PC-3 (cell line): ENCODE results near the gene PNO1. TPM values are rescaled to one million over a fixed set of nuclear protein-coding genes. Genes with fewer than 3 reads are reported as not detected.

Experiments
- ATAC-seq: fragments of 200-7000 bp; cut with Tn5 transposase; 2 replicates; pipeline ENCODE4 v1.9.1; 2020; ENCODE audit warnings: mild to moderate bottlenecking, moderate library complexity
- BruUV-seq: library from RNA; stranded (reverse); fragments of 400-500 nt; replicated peaks from 2 replicates; lab custom pipeline; 2021; lab: Mats Ljungman, UMichigan
- CTCF ChIA-PET: fragments of 300-600 bp; sonication (Branson Sonifier 250); formaldehyde crosslinking; loops from one replicate; lab custom pipeline; 2022; ENCODE audit warnings: antibody characterized with exemption; lab: Charles Lee
- POLR2A ChIA-PET: fragments of 300-600 bp; sonication (Branson Sonifier 250); formaldehyde crosslinking; loops from one replicate; lab custom pipeline; 2022; ENCODE audit warnings: antibody characterized with exemption; ENCODE audit not compliant: unreplicated experiment; lab: Charles Lee
- DNase-seq: peaks from one replicate; pipeline ENCODE4 v3.0.0-alpha.2; 2015
- H2AFZ ChIP-seq: fragments of 300-600 bp; sonication (generic); 2 replicates; pipeline ENCODE4 v1.6.0; 2016; ENCODE audit warnings: antibody characterized with exemption, low read length
- H3F3A ChIP-seq: fragments of 300-600 bp; sonication (generic); one replicate; pipeline ENCODE4 v1.6.0; 2017; ENCODE audit warnings: antibody characterized with exemption, low read length, control low read depth, mild to moderate bottlenecking; ENCODE audit not compliant: unreplicated experiment
- H3K27ac ChIP-seq: fragments of 300-600 bp; sonication (generic); 2 replicates; pipeline ENCODE4 v1.5.1; 2016; ENCODE audit warnings: mild to moderate bottlenecking, low read length
- H3K27me3 ChIP-seq: fragments of 300-600 bp; sonication (generic); 2 replicates; pipeline ENCODE4 v1.6.1; 2016; ENCODE audit warnings: low read length, mixed read lengths
- H3K36me3 ChIP-seq: fragments of 300-600 bp; sonication (generic); 2 replicates; pipeline ENCODE4 v1.6.1; 2016; ENCODE audit warnings: low read depth, mixed run types, low read length, mixed read lengths
- H3K4me1 ChIP-seq: fragments of 300-600 bp; sonication (generic); 2 replicates; pipeline ENCODE4 v1.5.1; 2016; ENCODE audit warnings: low read length; ENCODE audit not compliant: insufficient read depth
- H3K4me2 ChIP-seq: fragments of 300-600 bp; sonication (generic); 2 replicates; pipeline ENCODE4 v1.6.0; 2016; ENCODE audit warnings: low read length
- H3K4me3 ChIP-seq: fragments of 300-600 bp; sonication (generic); 2 replicates; pipeline ENCODE4 v1.5.1; 2016; ENCODE audit warnings: mild to moderate bottlenecking, low read length, mixed read lengths
- H3K79me2 ChIP-seq: fragments of 300-600 bp; sonication (generic); 2 replicates; pipeline ENCODE4 v1.6.1; 2017; ENCODE audit warnings: low read length, mixed read lengths
- H3K9ac ChIP-seq: fragments of 300-600 bp; sonication (generic); 2 replicates; pipeline ENCODE4 v1.6.0; 2016; ENCODE audit warnings: mild to moderate bottlenecking, low read length
- H3K9me2 ChIP-seq: fragments of 300-600 bp; sonication (generic); replicated peaks from 2 replicates; pipeline ENCODE4 v1.6.1; 2016; ENCODE audit warnings: mixed run types, low read length, mixed read lengths
- H3K9me3 ChIP-seq: fragments of 300-600 bp; sonication (generic); 2 replicates; pipeline ENCODE4 v1.6.1; 2016; ENCODE audit warnings: low read length, mixed read lengths
- H4K20me1 ChIP-seq: fragments of 300-600 bp; sonication (generic); 2 replicates; pipeline ENCODE4 v1.6.1; 2016; ENCODE audit warnings: low read length, mixed read lengths
- CTCF ChIP-seq: fragments of 300-600 bp; sonication (generic); conservative IDR thresholded peaks from 2 replicates; pipeline ENCODE4 v1.5.1; 2017; ENCODE audit warnings: antibody characterized with exemption, low read depth, mild to moderate bottlenecking, low read length
- EZH2 ChIP-seq: fragments of 300-600 bp; sonication (generic); IDR thresholded peaks from one replicate; pipeline ENCODE4 v1.6.1; 2017; ENCODE audit warnings: antibody characterized with exemption, mild to moderate bottlenecking, low read length; ENCODE audit not compliant: unreplicated experiment
- EZH2phosphoT487 ChIP-seq: fragments of 300-600 bp; sonication (generic); IDR thresholded peaks from 2 replicates; pipeline ENCODE4 v1.6.1; 2018; ENCODE audit warnings: mild to moderate bottlenecking, antibody characterized with exemption, low read length, borderline replicate concordance
- intact Hi-C: fragments of 100-400 bp; cut with micrococcal nuclease; formaldehyde crosslinking; loops from 2 replicates; pipeline ENCODE4 v1.9.0; 2023
- total RNA-seq: library from RNA; depleted of rRNA; stranded (reverse); fragments of >200 nt; gene quantifications from 2 replicates; pipeline ENCODE4 v1.2.3, GENCODE V29; 2014

The PNO1 gene
- total RNA-seq, 1 experiment from 2014 or later, result 50.8 TPM

GRCh38 chr2:68125821-68126220, 31.9 kb upstream of the PNO1 start:
- H3K9ac ChIP-seq, result no peak overlapping the region
- BruUV-seq, result TSS peak; percentile 10
- CTCF ChIA-PET, result no interaction called here
- no peaks in the 10 kb centered on the region for H3K9me2 ChIP-seq
- intact Hi-C loops, result no loop called here
- POLR2A ChIA-PET, result no interaction called here
- H3K27ac ChIP-seq, result no peak overlapping the region
- peaks cover 4% of the 10 kb centered on the region; the same call in 1 of the 2 replicates for H3K4me1 ChIP-seq
- H3F3A ChIP-seq, result no peaks in the 10 kb centered on the region
- no peaks in the 10 kb centered on the region for H3K9me3 ChIP-seq
- TF ChIP-seq EZH2, result no peak
- TF ChIP-seq EZH2phosphoT487, result no peak
- TF ChIP-seq CTCF, result no peak
- H3K4me3 ChIP-seq, result no peak overlapping the region
- ATAC-seq, result no peak
- no peak overlapping the region for H2AFZ ChIP-seq
- DNase-seq, result no peak
- H3K4me2 ChIP-seq, result no peak overlapping the region
- H3K79me2 ChIP-seq, result no peaks in the 10 kb centered on the region
- no peaks in the 10 kb centered on the region for H4K20me1 ChIP-seq
- H3K36me3 ChIP-seq, result no peaks in the 10 kb centered on the region
- H3K27me3 ChIP-seq, result no peaks in the 10 kb centered on the region

DNA sequence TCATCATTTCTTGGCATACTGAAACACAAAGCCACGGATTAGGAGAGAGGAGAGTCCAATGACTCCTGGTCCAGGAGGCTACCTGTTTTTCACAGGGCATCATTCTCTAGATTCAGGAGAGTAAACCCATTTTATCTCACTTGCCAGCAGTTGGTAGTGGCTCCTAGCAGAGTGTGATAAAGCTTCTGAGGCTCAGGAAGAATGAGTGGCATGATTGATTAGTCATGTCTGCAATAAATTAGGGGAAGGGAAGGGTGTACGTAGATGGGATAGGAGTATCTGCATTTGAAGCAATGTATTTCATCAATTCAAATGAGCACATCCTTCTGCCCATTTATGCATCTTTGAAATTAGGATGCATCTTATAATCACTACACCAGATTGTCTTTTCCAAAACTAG, 31.1 kb upstream of the PNO1 start:
- H3K79me2 ChIP-seq, result no peaks in the 10 kb centered on the region
- ChIA-PET CTCF (no interaction called here), POLR2A (no interaction called here)
- H4K20me1 ChIP-seq, result no peaks in the 10 kb centered on the region
- H3K27ac ChIP-seq, result no peak overlapping the region
- no peaks in the 10 kb centered on the region for H3K9me3 ChIP-seq
- H3K27me3 ChIP-seq, result no peaks in the 10 kb centered on the region
- no peak overlapping the region for H3K4me2 ChIP-seq
- H3K4me1 ChIP-seq, result peaks cover 4% of the 10 kb centered on the region; the same call in 1 of the 2 replicates
- no peak for ATAC-seq
- no peak for DNase-seq
- BruUV-seq, result no TSS peak
- H2AFZ ChIP-seq, result no peak overlapping the region
- H3K9ac ChIP-seq, result no peak overlapping the region
- TF ChIP-seq CTCF (no peak), EZH2 (no peak), EZH2phosphoT487 (no peak)
- H3K36me3 ChIP-seq, result no peaks in the 10 kb centered on the region; the same call in 1 of the 2 replicates
- intact Hi-C loops, result no loop called here
- no peaks in the 10 kb centered on the region for H3F3A ChIP-seq
- no peaks in the 10 kb centered on the region for H3K9me2 ChIP-seq
- no peak overlapping the region for H3K4me3 ChIP-seq

- no peak overlapping the region for H3K9ac ChIP-seq
- no peak overlapping the region for H3K4me3 ChIP-seq
- no peaks in the 10 kb centered on the region for H3K9me3 ChIP-seq
- H3K27me3 ChIP-seq, result no peaks in the 10 kb centered on the region
- no peak for ATAC-seq
- no peak overlapping the region for H3K27ac ChIP-seq
- H3K36me3 ChIP-seq, result no peaks in the 10 kb centered on the region; the same call in 1 of the 2 replicates
- H3K79me2 ChIP-seq, result no peaks in the 10 kb centered on the region
- H3K9me2 ChIP-seq, result no peaks in the 10 kb centered on the region
- H3K4me2 ChIP-seq, result no peak overlapping the region
- ChIA-PET CTCF (no interaction called here), POLR2A (no interaction called here)
- TF ChIP-seq CTCF (no peak), EZH2 (no peak), EZH2phosphoT487 (no peak)
- H3F3A ChIP-seq, result no peaks in the 10 kb centered on the region
- intact Hi-C loops, result no loop called here
- peaks cover 2% of the 10 kb centered on the region; the same call in 1 of the 2 replicates for H3K4me1 ChIP-seq
- no peak for DNase-seq
- H4K20me1 ChIP-seq, result no peaks in the 10 kb centered on the region
- no peak overlapping the region for H2AFZ ChIP-seq
- no TSS peak for BruUV-seq
Observed at GRCh38 chr2:68127358-68128242, 30.1 kb upstream of the PNO1 start.
